HEK293T (cell line): ENCODE results near the gene CTNNA3.

Experiments used
- CTCF ChIA-PET: fragments of 350-600 bp; formaldehyde crosslinking; extraction: SDS; loops from one replicate; lab custom pipeline; 2021; ENCODE audit warnings: antibody characterized with exemption, inconsistent platforms; lab: Yijun Ruan, JAX
- POLR2A ChIA-PET: fragments of 350-600 bp; formaldehyde crosslinking; extraction: SDS; loops from one replicate; lab custom pipeline; 2020; ENCODE audit warnings: antibody characterized with exemption, inconsistent platforms; lab: Yijun Ruan, JAX
- DNase-seq: peaks from one replicate; pipeline ENCODE4 v3.0.0; 2012; ENCODE audit warnings: mixed read lengths; ENCODE audit errors: extremely low spot score
- ARNT ChIP-seq: fragments of 450-650 bp; IDR thresholded peaks from 2 replicates; pipeline ENCODE4 v1.6.1; 2017; ENCODE audit warnings: mild to moderate bottlenecking
- BHLHE40 ChIP-seq: fragments of 450-650 bp; IDR thresholded peaks from 2 replicates; pipeline ENCODE4 v1.6.1; 2016; ENCODE audit warnings: mild to moderate bottlenecking, moderate library complexity, borderline replicate concordance
- CTBP1 ChIP-seq: fragments of 450-650 bp; IDR thresholded peaks from 2 replicates; pipeline ENCODE4 v1.6.1; 2016; ENCODE audit warnings: borderline replicate concordance
- ELF4 ChIP-seq: fragments of 450-650 bp; IDR thresholded peaks from 2 replicates; pipeline ENCODE4 v1.6.1; 2017; ENCODE audit warnings: antibody characterized with exemption
- FOXA1 ChIP-seq: fragments of 450-650 bp; IDR thresholded peaks from 2 replicates; pipeline ENCODE4 v1.6.1; 2016; ENCODE audit warnings: mild to moderate bottlenecking
- FOXK2 ChIP-seq: fragments of 450-650 bp; IDR thresholded peaks from 2 replicates; pipeline ENCODE4 v1.6.1; 2016; ENCODE audit warnings: mild to moderate bottlenecking
- FOXM1 ChIP-seq: fragments of 450-650 bp; IDR thresholded peaks from 2 replicates; pipeline ENCODE4 v1.6.1; 2017; ENCODE audit warnings: mild to moderate bottlenecking, borderline replicate concordance
- HDGF ChIP-seq: fragments of 450-650 bp; IDR thresholded peaks from 2 replicates; pipeline ENCODE4 v1.6.1; 2017; ENCODE audit warnings: antibody characterized with exemption, borderline replicate concordance
- L3MBTL2 ChIP-seq: fragments of 450-650 bp; conservative IDR thresholded peaks from 2 replicates; pipeline ENCODE4 v1.6.1; 2016; ENCODE audit warnings: mild to moderate bottlenecking
- LEF1 ChIP-seq: fragments of 450-650 bp; IDR thresholded peaks from 2 replicates; pipeline ENCODE4 v1.6.1; 2017; ENCODE audit warnings: mild to moderate bottlenecking, borderline replicate concordance
- NFRKB ChIP-seq: fragments of 450-650 bp; IDR thresholded peaks from 2 replicates; pipeline ENCODE4 v1.6.1; 2016; ENCODE audit warnings: mild to moderate bottlenecking, moderate library complexity
- SP1 ChIP-seq: fragments of 450-650 bp; IDR thresholded peaks from 2 replicates; pipeline ENCODE4 v1.6.1; 2017
- SUZ12 ChIP-seq: fragments of 450-650 bp; IDR thresholded peaks from 2 replicates; pipeline ENCODE4 v1.6.1; 2016; ENCODE audit warnings: mild to moderate bottlenecking
- TARDBP ChIP-seq: fragments of 450-650 bp; IDR thresholded peaks from 2 replicates; pipeline ENCODE4 v1.6.1; 2016
- ZNF384 ChIP-seq: fragments of 450-650 bp; IDR thresholded peaks from 2 replicates; pipeline ENCODE4 v1.6.1; 2016
- TF ChIP-seq, protein P1 (sequence below): fragments of 450-650 bp; IDR thresholded peaks from 2 replicates; pipeline ENCODE4 v1.6.1; 2016

The CTNNA3 gene

DNA sequence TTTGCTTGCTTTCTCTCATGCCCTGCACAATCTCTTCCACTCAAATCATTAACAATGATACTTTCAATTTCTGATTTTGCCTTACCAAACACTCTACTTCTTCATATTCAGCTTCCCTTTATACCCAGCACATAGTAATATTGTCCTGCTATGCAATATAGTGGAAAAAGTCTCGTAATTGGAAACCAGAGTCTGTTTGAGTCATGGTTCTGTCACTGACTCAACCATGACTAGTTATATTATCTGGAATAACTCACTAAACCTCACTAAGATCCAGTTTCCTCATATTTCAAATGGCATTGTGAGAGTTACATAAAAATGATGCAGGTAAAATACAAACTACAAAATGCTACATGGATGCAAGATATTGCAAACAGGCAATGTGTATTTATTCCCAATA, 868.6 kb downstream of the CTNNA3 start:
- ChIA-PET CTCF (interaction anchor here (0.6 kb wide), 1 partner anchor 14 kb away, joined by 4 read pairs; no protein-coding TSS in a partner anchor), POLR2A (no interaction called here)
- TF ChIP-seq FOXM1 (no peak), ARNT (no peak), FOXA1 (no peak), NFRKB (no peak), CTBP1 (no peak), ZNF384 (no peak), SP1 (no peak), FOXK2 (no peak), SUZ12 (no peak), BHLHE40 (no peak), L3MBTL2 (no peak), ELF4 (no peak)
- TF ChIP-seq, protein P1, sequence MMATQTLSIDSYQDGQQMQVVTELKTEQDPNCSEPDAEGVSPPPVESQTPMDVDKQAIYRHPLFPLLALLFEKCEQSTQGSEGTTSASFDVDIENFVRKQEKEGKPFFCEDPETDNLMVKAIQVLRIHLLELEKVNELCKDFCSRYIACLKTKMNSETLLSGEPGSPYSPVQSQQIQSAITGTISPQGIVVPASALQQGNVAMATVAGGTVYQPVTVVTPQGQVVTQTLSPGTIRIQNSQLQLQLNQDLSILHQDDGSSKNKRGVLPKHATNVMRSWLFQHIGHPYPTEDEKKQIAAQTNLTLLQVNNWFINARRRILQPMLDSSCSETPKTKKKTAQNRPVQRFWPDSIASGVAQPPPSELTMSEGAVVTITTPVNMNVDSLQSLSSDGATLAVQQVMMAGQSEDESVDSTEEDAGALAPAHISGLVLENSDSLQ: no peak
- no peak for DNase-seq

DNA sequence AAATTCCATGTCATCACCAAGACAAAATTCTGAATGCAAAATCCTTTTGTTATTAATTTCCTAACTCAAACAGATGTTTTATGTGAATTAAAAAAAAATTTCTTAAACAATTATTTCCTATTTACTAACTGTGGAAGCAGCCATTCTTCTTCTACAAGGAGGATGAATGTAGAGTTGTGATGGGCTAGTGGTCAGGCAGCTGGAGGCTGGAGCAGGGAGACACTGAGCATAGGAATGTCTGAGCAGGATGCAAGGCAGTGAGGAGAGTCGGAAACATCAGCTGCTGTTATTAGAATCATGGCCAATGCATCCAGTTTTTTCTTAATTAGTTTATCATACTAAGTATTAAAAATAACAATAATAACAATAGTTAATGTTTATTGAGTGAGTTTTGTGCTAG, 872.7 kb downstream of the CTNNA3 start:
- ChIA-PET CTCF (no interaction called here), POLR2A (no interaction called here)
- no peak for TF ChIP-seq LEF1
- TF ChIP-seq CTBP1: no peak
- no peak for TF ChIP-seq HDGF
- no peak for TF ChIP-seq NFRKB
- TF ChIP-seq ARNT: no peak
- TF ChIP-seq, protein P1: no peak
- no peak for TF ChIP-seq SUZ12
- no peak for DNase-seq

DNA sequence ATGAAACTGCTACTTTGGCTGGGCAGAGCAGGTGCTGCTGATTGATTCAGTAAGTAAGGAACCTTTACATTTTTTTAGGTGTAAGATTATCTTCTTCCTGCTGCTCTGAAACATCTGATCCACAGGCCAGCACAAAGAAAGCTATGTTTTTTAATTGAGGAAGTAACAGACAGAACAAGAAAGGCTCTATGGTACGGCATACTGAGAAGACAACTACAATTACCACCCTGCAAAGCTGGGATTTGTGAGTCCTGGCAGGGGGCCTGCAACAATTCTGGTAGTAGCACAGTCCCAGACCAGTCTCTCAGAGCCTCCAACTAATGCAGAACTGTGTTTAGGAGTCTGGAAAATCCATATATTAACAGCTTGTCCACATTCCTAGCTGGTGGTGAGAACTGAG, 873.2 kb downstream of the CTNNA3 start:
- CTCF ChIA-PET: no interaction called here
- TF ChIP-seq FOXA1 (no peak), L3MBTL2 (no peak), FOXM1 (no peak), ARNT (no peak), SP1 (no peak), CTBP1 (no peak), HDGF (no peak), ELF4 (no peak), TARDBP (no peak), ZNF384 (no peak), FOXK2 (no peak), SUZ12 (no peak), LEF1 (no peak), BHLHE40 (no peak), NFRKB (no peak)
- TF ChIP-seq, protein P1: no peak
- DNase-seq: no peak
- POLR2A ChIA-PET: no interaction called here

- no peak for TF ChIP-seq FOXM1
- TF ChIP-seq LEF1: no peak
- no peak for TF ChIP-seq ELF4
- CTCF ChIA-PET: no interaction called here
- no peak for DNase-seq
- POLR2A ChIA-PET: no interaction called here
Measured at GRCh38 chr10:66819691-66820090, 876.3 kb downstream of the CTNNA3 start.

DNA sequence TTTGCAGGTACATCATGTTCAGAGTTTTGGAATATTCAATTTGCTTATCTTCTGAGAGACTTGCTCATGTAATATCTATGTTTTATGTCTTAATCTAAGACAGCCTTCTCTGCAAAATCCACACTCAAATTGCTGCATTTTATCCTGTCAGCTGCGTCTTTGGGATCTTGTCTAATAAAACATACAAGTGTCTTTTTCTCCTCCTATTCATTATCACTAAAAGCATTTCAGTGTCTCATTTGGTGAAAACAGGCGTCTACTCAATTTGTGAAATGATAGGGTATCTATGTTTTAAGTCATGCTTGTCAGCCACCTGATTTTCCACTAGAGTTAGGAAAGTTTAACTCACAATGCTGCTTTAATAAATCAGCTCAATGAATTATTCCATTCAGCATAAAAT, 882.9 kb downstream of the CTNNA3 start:
- POLR2A ChIA-PET: no interaction called here
- DNase-seq: no peak
- CTCF ChIA-PET: interaction anchor here (0.7 kb wide), 1 partner anchor 14 kb away, joined by 4 read pairs; no protein-coding TSS in a partner anchor
- TF ChIP-seq ARNT: no peak
- no peak for TF ChIP-seq L3MBTL2
- no peak for TF ChIP-seq TARDBP
- no peak for TF ChIP-seq FOXK2
- TF ChIP-seq NFRKB: no peak
- TF ChIP-seq SP1: no peak
- no peak for TF ChIP-seq LEF1
- TF ChIP-seq HDGF: no peak
- TF ChIP-seq, protein P1: no peak
- TF ChIP-seq ELF4: no peak
- TF ChIP-seq ZNF384: no peak
- no peak for TF ChIP-seq FOXA1
- no peak for TF ChIP-seq FOXM1
- no peak for TF ChIP-seq CTBP1
- no peak for TF ChIP-seq BHLHE40
- TF ChIP-seq SUZ12: no peak

- DNase-seq: no peak
- ChIA-PET CTCF (no interaction called here), POLR2A (no interaction called here)
- no peak for TF ChIP-seq CTBP1
- TF ChIP-seq ELF4: no peak
- TF ChIP-seq SP1: no peak
- no peak for TF ChIP-seq ARNT
- TF ChIP-seq NFRKB: no peak
- no peak for TF ChIP-seq L3MBTL2
- no peak for TF ChIP-seq TARDBP
- TF ChIP-seq SUZ12: no peak
- TF ChIP-seq LEF1: no peak
- TF ChIP-seq FOXK2: no peak
- no peak for TF ChIP-seq FOXA1
- no peak for TF ChIP-seq BHLHE40
- no peak for TF ChIP-seq HDGF
- TF ChIP-seq ZNF384: no peak
Measured at GRCh38 chr10:66811211-66811610, 884.8 kb downstream of the CTNNA3 start.
